ACHN (cell line): ENCODE results near the gene PSMD1.
"Not testable (repeated sequence)": the region's sequence is repeated elsewhere in the genome, so short reads cannot be mapped to it uniquely, and the experiment has no call there.

ENCODE experiments used
- DNase-seq: peaks from one replicate; pipeline ENCODE4 v3.0.0-alpha.2; 2015
- in situ Hi-C: cut with HindIII; loops from 2 replicates; pipeline ENCODE4 v1.10.0; 2017; ENCODE audit warnings: low sequenced_read_pairs, low pct_ligation_motif_present, low pct_unique_long_range_greater_than_20kb

The PSMD1 gene

GRCh38 chr2:231056453-231057416, at the start of gene PSMD1:
Gene PSMD1, plus strand, starts transcription at chr2:231056867. Its CDS starts 159 bp downstream, at chr2:231057026.
- in situ Hi-C loops = no loop called here
- DNase-seq = peak; percentile 93

GRCh38 chr2:231007286-231008098, 49.2 kb upstream of the PSMD1 start:
- DNase-seq = no peak
- in situ Hi-C loops = no loop called here

DNA sequence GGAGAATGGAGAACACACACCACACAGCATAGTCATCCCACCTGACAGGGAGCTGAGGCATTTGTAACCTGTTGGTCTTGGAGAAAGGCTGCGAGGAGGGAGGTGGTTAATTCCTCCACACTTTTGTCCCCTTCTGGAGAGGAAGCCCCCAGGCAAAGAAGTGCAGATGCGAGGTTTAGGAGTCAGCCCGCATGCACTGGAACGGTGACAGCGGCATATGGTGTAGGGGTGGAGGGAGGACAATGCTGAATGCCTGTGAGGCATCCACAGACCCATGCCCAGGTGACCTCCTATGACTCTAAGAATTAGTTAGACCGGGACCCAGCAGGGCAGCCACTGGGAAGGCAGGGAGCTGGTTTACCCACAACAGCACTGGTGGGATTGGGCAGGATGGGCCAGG, 48.5 kb upstream of the PSMD1 start:
- DNase-seq = no peak
- in situ Hi-C loops = no loop called here

DNA sequence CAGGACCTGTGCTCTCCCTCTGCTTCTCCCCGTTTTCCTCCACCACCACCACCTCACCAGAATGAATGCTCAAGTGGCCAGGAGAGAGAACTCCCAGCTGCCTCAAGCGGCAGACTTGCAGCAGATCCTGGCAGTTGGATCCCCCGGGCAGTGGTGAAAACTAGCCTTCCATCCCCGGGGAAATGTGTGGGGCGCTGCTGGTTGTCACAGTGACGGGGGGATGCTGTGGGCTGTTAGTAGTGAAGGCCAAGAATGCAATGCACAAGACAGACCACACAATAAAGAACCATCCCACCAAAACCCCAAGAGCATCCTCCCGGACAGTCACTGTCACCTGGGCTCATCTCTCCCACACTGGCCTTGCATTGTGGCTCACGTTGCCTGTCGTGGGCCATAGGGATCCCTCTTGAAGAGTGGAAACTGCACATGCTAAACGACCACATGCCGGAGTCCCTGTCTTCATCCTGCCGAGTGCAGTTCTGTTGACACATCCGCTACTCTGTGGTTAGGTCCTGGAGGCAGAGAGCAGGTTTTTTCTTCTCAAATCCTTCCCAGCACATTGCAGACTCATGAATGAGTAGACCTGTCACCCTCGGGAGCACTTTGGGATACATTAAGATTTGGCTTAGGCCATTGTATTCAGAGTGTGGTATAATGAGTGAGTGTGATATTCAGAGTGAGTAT, 47.3 kb upstream of the PSMD1 start:
- DNase-seq = no peak
- in situ Hi-C loops = no loop called here

DNA sequence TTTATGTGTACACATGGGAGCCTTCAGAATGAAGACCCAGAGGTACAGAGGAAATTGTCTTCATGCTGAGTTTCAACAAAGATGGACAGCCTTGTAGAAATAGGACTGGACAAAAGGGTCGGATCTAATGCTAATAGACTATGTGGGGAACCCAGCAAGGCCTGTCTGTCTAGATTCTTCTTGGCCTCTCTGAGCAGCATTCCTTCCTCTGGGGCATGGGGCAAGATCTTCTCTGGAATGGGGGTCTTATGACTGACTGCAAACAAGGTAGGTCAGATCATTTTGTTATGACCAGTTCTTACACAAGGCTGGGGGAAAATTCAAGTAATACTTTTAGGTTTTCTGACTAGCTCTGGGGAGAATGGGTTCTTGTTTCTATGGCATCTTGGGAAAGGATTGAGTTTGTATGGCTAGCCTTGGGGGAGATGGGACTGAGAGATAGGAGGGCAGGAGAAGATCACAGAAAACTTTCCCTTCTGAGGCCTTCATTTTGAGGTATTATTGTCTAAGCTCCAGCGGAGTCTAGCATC, 46.4 kb upstream of the PSMD1 start:
- in situ Hi-C loops = no loop called here
- no peak for DNase-seq

- in situ Hi-C loops = no loop called here
- DNase-seq = no peak
These were observed 45.1 kb upstream of the PSMD1 start for GRCh38 chr2:231011526-231011925.

- in situ Hi-C loops = no loop called here
- DNase-seq = no peak
These were observed 44.2 kb upstream of the PSMD1 start for GRCh38 chr2:231012463-231012862.

- in situ Hi-C loops = no loop called here
- DNase-seq = no peak
These were observed 42.8 kb upstream of the PSMD1 start for GRCh38 chr2:231013820-231014219.

- in situ Hi-C loops = no loop called here
- no peak for DNase-seq
These were observed 41.2 kb upstream of the PSMD1 start for GRCh38 chr2:231015478-231015877.

DNA sequence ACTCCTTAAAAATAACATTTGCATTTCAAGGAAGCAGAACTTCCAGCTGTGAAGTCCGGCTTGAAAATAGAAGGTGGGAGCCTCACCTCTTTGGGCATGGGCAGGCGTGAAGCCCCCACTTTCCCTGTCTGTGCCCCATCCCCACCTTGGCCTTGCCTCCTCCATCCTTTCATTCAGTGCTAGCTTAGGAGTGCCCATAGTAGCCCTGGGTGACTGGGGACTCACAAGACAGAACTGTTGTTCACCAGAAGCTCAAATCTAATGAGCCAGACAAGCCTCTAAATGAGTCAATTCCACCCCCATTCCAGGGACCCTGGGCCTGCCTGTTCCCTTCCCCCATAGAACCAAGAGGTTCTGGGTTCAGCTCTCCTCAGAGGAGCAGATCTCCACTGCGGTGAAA, 40.7 kb upstream of the PSMD1 start:
- no peak for DNase-seq
- in situ Hi-C loops = no loop called here

DNA sequence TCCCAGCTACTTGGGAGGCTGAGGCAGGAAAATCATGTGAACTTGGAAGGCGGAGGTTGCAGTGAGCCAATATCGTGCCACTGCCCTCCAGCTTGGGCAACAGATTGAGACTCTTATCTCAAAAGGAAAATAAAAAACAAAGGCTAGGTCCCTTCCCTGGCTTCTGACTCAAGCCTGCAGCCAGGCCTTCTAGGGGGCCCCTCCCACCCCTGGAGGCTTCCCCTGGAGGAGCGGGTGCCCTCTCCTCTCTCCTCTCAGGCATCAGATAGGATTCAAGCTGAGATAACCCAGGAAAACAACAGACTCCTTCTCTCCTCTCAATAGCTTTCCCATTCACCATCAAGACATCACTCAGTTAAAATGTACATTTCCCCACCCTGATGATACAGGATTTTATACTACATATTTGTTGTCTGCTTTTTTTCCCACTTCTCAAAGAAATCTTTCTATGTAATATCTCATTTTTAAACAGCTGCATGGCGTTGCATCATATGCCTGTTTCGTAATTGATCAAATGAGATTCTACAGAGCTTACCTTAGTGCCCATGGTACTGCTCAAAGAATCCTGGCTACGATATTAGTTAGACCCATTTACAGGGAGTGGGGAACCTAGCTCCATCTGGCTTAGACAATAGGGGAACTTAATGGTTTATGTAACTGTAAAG, 40.0 kb upstream of the PSMD1 start:
- in situ Hi-C loops = no loop called here
- DNase-seq = no peak

GRCh38 chr2:231017231-231017598, 39.5 kb upstream of the PSMD1 start:
- no peak for DNase-seq
- in situ Hi-C loops = no loop called here

GRCh38 chr2:231018184-231018583, 38.5 kb upstream of the PSMD1 start:
- no peak for DNase-seq
- in situ Hi-C loops = no loop called here

GRCh38 chr2:231025059-231025458, 31.6 kb upstream of the PSMD1 start:
- in situ Hi-C loops, DNase-seq: not testable (repeated sequence)

- in situ Hi-C loops = no loop called here
- DNase-seq = no peak
These were observed 27.8 kb upstream of the PSMD1 start for GRCh38 chr2:231028889-231029288.

DNA sequence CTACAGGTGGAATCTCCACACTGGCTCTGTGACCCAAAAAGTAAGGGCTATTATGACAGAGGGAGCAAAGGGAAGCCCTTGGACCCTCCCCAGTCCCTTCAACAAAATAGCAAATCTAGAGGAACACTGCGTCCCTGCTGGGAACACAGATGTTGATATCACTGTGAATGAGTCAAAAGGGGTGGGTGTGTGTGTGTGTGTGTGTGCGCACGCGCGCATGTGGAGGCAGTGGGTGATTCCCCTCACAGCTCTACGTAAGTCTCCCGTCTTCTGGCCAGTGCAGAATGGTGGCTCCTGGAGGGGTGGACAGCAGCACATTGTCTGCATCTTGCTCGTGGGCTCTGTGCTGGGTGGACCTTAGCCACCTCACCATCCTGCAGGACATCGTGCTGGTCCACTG, 27.1 kb upstream of the PSMD1 start:
- in situ Hi-C loops = no loop called here
- no peak for DNase-seq

DNA sequence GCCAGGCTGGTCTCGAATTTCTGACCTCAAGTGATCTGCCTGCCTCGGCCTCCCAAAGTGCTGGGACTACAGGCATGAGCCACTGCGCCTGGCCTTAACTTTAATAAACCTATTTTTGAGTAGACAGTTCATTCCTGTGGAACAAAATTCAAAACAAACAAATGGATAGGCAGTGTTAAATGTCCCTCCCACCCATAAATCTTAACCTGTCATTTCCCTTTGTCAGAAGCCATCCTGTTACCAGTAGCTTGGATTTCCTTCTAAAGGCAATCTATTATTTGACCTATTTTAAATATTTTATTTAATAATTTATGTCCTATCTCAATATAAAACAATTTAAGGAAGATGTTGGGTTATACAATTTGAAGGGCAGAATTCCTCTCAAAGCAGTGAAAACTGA, 25.9 kb upstream of the PSMD1 start:
- DNase-seq = no peak
- in situ Hi-C loops = no loop called here

- in situ Hi-C loops = no loop called here
- no peak for DNase-seq
These were observed 24.0 kb upstream of the PSMD1 start for GRCh38 chr2:231032575-231033140.
